Inflammatory macrophage treated with lipopolysaccharide for 4 hours (primary cell): Measurements from ENCODE around the gene ZNHIT1.
"Not testable (repeated sequence)": the region's sequence is repeated elsewhere in the genome, so short reads cannot be mapped to it uniquely, and the experiment has no call there.

ENCODE experiments used
- DNase-seq: peaks from one replicate; pipeline ENCODE4 v3.0.0-alpha.2; 2020

The ZNHIT1 gene

DNA sequence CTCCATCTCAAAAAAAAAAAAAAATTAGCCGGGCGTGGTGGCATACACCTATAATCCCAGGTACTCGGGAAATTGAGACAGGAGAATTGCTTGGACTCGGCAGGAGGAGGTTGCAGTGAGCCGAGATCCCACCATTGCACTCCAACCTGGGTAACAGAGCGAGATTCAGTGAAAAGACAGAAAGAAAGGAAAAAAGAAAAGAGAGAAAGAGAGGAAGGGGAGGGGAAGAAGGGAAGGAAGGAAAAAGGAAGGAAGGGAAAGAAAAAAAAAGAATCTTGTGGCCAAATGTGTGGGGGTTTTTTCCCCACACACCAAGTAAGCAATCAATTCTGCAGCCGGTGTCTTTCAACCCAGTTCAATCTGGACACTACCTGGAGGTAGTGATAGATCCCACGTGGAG lies 28.9 kb upstream of the ZNHIT1 start:
- no peak for DNase-seq

DNA sequence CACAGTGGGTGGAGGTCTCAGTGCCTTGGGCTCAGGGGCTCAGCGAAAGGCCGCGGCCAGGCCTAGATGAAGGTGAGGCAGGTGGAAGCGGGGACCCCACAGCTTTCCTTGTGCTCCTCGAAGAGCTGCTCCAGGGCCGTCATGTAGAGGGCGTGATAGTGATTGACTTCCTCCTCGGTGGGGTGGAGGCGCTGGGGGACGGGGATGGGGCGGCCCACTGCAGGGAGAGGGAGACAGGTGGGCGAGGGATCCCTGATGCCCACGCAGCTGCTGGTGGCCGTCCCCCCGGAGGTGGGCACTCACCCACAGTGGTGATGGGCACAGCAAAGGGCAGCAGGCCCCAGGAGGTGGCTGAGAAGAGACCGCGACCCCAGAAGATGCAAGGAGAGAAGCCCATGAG lies 22.1 kb upstream of the ZNHIT1 start:
- no peak for DNase-seq

DNA sequence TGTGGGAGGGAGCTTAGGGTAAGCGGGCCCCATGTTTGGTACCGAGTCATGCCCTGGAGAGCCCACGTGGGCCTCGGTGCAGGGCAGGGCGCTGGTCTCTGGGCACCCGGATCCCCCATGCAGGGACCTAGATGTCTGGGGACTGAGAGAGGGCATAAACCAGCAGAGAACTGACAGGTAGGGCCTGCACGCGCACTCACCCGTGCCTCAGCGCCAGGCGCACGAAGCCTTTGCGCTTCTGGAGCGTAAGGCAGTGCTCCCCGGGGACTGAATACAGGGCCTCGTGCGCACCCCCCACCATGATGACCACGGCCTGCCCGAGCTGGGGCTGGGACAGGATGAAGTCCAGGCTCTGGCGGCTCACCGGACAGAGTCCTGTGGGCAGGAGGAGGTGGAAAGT lies 20.0 kb upstream of the ZNHIT1 start:
- DNase-seq, result no peak

DNA sequence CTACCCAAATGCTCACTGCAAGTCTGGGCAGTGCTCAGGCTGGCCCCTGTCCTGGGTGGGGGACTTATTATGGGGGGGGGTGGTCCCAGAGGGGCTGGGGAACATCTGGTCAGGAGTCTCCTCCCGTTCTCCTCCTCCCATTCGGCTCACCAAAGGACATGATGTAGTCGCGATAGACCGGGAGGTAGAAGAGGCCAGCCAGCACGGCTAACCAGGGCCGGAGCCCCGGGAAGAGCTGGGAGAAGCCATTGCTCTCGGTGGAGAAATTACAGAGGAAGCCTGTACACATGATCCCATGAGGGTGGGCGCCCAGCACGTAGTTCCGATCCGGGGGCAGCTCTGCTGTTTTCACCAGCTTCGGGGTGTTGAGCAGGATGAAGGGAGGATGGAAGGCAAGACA lies 19.5 kb upstream of the ZNHIT1 start:
- DNase-seq, result no peak

DNA sequence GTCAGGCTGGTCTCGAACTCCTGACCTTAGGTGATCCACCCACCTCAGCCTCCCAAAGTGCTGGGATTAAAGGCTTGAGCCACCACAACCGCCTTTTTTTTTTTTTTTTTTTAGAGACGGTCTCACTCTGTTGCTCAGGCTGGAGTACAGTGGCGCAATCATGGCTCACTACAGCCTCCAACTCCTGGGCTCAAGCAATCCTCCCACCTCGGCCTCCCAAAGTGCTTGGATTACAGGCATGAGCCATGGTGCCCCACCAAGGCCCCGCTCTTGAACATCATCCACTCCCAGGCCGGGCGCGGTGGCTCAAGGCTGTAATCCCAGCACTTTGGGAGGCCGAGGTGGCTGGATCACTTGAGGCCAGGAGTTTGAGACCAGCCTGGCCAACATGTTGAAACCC lies 18.4 kb upstream of the ZNHIT1 start:
- DNase-seq, result not testable (repeated sequence)

DNA sequence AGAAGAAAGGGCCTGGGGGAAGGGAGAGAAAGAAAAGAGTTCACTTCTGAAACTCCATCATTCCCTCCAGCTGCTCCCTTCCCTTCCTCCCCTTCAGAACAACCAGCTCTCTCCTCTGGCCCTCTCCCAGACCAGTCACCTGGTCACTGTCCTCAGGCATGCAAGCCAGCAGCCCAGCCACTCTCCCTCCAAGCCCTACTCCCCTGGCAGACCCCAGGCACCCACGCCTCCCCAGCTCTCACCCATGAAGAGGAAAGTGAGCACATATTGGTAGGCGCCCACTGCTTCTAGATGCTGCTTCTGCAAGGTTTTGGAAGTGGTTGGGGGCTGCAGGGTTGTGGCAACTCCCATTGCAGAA lies 17.5 kb upstream of the ZNHIT1 start:
- no peak for DNase-seq

DNA sequence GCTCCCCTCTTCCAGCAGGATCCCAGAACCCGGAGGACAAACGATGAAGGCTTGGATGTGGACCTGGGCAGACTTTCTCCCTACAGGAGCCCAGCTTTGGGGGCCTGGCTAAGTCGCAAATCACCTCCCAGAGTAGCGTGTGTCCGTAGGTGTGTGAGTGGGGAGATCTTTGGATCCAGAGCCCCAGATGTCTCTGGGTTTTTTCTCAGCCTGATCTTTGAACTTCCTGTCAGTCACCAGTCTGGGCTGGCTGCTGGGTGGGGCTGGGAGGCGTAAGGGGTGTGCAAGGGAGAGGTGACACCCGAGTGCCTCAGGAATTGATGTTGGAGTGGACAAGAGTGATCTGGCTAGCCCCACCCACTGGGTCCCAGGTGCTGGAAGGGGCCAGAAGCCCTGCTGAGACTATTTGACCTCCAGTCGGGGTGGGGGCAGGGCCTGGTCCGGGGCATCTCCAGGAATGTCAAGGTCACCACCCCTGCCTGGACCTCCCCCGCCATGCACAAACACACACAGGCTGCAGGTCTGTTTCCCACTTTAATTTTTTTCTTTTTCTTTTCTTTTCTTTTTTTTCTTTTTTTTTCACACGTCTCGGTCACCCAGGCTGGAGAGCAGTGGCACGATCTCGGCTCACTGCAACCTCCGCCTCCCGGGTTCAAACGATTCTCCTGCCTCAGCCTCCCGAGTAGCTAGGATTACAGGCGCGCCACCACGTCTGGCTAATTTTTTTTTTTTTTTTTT lies 16.9 kb upstream of the ZNHIT1 start, which contains the start of gene MOGAT3:
MOGAT3 (minus strand) TSS at position 175 of the 738 bp plus-strand sequence. CDS start 182 bp downstream, outside the sequence.
- DNase-seq, result no peak

DNA sequence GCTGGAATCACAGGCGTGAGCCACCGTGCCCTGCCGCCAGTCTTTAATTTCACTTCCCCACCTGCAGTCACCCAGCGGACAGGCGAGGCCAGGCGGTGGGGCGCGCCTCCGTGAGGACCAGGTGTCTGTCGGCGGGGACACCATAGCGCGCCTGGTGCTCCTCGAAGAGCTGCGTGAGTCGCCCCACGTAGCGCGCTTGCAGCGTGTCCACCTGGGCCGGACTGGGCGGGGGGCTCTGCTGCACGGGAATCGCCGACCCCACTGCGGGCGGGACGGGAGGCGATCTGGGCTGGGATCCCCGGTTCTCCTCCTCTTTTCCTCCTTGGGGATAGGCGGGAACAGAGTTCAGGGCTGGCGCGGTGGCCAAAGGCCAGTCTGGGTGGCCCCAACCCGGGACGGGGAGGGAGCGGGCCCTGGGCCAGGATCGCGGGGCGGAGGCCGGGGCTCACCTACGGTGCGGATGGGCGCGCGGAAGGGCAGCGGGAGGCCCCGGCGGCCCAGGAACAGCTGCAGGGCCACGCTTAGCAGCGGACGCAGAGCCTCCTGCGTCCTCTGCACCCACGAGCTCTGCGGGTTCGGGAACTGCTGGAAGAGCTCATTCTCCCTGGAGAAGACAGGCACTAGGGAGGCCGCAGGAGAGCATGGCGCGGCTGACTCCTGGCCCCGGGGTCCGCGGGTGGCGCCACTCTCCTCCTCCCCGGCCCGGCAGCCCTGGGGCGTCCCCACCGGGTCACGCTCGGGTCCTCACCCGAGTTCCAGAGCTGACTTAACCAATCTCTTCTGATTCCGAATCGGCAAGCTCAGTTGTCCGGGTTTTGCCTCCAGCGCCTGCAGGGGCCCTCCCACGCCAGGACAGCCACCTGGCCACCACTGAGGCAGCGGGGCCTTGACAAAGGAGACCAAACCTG lies 16.0 kb upstream of the ZNHIT1 start:
- DNase-seq, result no peak

DNA sequence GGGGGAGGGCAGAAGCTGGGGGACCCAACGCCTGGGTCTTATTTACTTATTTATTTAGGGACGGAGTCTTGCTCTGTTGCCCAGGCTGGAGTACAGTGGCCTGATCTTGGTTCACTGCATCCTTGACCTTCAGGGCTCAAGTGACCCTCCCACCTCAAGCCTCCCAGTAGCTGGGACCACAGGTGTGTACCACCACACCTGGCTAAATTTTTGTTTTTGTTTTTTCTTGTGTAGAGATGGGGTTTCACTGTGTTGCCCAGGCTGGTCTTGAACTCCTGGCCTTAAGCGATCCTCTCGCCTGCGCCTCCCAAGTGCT lies 15.4 kb upstream of the ZNHIT1 start:
- DNase-seq, result no peak

DNA sequence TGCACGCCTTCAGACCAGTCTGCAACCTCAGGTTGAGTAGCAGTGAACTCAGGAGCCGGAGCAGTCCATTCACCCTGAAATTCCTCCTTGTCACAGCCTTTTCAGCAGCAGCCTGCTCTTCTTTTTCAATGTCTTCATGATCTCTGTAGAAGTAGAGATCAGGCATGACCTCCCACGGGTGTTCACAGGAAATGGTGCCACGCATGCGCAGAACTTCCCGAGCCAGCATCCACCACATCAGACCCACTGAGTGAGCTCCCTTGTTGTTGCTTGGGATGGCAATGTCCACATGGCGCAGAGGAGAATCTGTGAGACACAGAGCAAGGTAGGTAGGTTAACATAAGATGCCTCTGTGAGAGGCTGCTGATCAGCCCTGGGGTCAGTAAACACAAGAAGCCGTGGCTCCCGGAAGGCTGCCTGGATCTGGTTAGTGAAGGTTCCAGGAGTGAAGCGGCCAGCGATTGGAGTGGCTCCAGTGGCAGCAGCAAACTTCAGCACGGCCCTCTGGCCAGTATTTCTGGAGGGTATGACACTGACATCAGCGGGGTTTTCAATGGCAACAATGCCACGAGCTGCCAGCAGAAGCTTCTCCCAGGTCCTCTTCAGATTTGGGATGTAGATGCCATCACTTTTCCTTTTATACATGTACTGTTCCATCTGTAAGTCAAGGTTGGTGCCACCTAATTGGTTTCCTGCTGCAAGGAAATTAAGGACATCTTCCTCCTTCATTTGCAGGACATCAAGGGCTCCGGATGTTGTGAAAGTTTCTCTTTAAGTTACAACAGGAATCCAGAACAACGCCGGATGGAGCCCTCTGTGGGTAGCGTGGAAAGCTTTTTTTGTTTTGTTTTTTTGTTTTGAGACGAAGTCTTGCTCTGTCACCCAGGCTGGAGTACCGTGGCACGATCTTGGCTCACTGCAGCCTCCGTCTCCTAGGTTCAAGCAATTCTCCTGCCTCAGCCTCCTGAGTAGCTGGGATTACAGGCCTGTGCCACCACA lies 13.9 kb upstream of the ZNHIT1 start:
- DNase-seq, result peak; percentile 69

DNA sequence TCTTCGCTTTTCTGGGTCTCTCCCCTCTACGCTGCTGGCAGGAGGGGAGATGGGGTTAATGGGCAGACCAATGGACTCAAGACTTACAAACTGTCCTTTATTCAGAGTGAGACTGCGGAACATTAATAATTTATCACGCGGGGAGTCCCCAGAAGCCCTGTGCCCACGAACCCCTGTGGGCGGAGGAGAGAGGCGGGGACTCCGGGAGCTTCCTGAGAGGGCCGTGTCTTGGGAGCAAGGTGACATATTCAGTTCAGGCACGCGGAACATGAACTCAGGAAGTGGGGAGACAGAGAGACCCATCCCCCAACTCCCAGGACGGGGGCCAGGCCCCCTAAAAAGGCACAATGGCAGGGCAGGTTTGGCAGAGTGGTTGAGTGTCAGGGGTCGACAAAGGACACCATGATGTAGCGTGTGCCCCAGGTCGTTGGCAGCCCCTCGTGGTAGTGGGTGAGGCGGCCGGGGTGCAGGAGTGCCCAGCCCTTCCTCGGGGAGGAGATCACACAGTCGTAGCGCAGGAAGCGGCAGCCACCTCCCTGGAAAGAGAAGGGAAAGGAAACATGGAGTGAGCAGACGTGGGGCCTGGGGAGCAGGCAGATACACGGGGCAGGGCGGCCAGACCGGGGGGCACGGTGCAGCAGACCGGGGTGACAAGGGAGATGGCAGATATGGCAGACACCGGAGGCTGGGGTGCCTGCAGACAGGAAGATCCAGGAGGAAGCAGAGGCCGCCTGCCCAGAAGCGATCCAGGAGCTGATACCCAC lies 11.9 kb upstream of the ZNHIT1 start:
- DNase-seq, result no peak

DNA sequence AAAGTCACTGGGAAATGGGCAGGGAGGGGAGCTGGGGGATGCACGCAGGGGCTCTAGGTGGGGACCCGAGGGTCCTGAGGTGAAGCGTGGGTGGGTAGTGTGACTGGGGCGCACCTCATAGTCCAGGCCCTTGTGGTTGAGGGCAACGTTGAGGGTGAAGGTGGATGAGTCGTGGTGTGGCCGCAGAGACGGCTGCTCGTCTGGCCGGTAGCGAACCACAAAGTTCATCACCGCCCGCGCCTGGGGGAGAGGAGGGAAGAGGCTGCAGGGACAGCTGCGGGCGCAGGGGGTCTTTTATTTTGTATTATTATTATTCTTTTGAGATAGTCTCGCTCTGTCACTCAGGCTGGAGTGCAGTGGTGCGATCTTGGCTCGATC lies 11.3 kb upstream of the ZNHIT1 start:
- no peak for DNase-seq

DNA sequence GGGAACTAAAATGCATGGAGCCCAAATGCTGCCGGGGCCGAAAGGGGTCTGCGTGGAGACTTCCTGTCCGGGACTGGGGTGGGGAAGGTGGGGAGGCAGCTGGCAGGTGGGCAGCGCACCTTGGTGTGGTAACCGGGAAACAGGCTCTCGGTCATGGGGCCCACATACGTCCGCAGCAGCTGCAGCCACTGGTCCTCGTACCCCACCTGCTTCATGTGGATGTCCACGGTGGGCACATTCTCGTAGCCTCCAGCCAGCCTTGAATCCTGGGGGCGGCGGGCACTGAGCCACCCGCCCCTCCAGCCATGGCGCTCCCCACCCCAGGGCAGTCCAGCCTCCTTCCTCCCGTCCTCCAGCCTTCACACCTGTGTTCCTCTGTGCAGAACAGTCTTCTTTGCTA lies 10.5 kb upstream of the ZNHIT1 start:
- no peak for DNase-seq

DNA sequence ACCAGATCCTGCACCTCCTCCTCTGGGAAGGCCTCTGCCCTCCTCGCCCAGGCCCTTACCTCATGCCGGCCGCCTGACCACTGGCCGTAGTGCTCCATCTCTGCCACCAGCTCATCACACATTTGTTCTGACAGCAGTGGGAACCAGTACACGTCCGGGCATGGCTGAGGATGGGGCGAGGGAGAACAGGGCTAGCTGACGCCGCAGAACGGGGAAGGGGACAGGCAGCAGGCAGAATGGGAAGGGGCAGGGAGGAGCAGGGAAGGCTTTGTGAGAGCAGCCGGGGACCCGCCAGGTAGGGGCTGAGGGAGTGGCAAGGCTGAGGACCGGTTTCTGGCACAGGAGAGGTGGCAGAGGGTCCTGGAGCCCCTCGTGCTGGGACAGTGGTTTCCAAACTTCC lies 9.2 kb upstream of the ZNHIT1 start:
- DNase-seq, result no peak

DNA sequence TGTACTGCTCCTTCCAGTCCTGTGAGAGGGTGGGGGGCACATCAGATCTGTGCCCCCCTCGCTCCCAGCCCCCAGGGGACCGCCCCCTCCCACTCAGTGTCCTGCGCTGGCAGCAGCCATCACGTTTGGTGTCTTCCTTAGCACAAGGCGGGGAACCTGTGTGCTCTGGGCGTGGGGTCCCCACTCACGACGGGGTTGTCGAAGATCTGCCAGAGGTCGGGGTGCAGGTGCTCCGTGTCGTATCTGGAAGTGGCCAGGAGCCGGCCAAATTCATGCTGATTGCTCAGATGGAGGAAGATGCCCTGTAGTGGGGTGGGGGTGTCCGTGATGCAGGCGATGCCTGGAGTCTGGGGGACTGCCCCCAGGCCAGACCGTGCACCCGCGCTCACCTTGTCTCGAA lies 7.8 kb upstream of the ZNHIT1 start:
- DNase-seq, result no peak

DNA sequence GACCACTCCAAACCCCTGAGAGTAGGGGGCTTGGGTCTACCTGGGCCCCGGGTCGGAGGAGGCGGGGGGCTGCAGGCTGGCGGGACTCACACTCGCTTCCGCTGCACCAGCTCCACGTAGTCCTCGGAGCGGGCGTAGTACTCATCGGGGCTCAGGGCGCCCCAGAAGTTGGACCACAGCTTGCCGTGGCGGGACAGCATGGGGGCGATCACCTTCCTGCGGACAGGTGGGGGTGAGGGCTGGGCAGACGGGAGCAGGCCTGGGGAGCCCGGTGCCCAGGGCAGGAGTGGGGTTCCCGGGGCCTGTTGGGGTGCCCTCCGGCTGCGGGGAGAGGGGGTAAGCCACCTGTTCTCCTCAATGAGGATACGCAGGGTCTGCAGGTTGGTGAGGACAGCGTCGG lies 6.5 kb upstream of the ZNHIT1 start:
- DNase-seq, result no peak

DNA sequence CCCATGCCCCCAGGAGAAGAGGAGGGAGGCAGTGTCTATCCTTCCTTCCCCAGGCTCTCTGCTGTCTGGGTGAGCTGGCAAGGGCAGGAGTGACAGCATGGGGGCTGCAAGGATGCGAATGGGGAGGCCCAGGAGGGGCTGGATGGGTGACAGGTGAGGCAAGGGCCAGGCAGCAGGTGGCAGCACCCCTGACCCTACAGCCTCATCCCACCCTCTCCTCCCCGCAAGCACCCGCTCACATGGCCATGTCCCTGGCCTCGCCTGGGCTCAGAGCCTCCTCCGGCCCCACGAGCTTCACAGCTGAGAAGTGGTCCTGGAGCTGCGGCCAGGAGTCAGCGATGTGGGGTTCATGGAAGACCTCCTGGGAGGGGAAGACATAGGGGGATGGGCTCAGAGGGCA lies 6.0 kb upstream of the ZNHIT1 start:
- DNase-seq, result no peak

DNA sequence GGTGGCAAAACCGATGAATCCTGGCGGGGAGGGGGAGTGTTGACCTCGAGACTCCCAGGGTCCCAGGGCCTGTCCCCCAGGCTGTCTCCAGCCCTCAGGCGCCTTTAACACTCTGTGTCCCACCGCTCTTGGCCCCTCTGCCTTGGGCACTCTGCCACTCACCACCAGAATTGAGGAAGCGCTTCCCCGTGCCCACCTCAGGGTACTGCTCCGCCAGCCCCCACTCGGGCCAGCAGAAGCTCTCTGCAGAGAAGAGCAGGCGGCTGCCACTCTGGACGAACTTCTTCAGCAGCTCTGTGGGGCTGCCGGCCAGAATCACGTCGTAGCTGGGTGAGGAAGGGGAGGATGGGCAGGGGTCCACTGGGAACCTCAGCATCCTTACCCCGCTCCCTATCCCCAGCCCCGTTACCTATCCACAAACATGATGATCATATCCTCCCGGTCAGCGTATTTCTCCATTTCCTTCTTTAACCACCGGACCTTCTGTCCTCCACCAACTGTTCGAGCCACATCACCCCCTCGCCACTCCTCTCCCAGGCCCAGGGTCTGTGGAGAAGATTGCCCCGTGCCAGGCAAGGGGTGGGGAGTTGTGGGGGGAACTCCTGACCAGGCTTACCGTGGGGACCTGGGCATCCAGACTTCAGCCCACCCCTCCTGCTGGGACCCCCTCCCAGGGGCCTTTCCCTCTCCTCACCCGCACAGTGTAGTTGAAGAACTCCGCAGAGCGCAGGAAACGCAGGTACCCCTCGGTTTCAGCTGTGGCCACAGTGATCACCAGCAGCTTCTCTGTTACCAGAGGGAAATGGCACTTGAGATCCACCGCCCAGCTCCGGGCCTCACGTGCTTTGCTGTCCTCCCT lies 1.7 kb upstream of the ZNHIT1 start:
- DNase-seq, result peak; percentile 49

DNA sequence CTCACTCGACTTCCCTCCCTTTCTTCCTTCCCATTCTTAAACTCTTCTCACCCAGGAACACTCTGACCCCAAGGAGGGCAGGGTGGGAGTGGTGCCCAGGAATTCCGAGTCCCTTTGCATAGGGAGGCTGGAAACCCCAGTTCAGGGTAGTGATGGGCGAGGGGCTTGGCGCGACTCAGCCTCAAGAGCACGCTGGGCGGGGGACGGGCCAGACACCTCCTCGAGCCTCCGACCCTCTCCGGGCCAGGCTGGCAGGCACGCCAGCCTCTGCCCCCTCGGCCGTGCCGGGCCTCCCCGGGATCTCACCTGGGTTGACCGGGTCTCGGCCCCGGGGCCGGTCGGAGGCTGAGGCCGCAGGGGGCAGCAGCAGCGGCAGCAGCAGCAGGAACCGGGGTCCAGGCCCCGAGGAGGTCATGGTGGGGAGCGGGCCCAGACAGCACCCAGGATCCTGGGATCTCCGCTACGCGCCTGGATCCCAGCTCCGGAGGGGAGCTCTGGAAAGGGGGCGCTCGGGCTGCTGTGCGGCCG lies 1.0 kb upstream of the ZNHIT1 start:
- no peak for DNase-seq

DNA sequence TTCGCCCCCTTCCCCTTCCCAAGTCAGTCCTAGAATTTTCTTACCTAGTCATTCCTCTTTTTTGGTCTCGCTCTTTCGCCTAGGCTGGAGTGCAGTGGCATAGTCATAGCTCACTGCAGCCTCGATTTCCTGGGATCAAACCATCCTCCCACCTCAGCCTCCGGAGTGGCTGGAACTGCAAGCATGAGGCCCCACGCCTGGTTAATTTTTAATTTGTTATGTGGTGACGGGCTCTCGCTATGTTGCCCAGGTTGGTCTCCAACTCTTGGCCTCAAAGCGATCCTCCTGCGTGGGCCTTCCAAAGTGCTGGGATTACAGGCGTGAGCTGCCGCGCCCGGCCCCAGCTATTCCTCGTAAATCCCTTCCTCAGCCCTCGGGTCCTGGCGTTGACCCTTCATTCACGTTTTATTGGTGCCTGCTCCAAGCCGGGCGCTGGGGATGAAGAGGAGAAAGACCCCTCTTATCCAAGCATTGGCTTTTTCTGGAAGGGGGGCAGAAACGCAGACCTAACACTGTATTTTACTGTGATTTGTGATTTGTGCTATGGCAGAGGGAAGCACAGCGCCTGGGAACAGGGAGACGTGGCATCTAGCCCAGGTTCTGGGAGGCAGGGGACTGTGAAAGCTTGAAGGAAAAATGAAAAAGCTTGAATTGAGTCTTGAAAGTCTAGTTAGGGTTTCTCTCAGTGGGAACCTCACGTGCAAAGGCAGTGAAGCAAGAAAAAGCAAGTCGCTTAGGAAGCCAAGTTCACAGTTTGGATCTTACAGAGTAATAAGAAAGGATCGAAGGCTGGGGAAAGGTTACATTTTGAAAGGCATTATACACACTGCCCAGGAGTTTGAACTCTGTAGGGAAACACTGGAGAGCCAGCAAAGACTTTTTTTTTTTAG lies 516 bp downstream of the ZNHIT1 start:
- no peak for DNase-seq
